ENCODE data around the gene TRIM66. TPM values are rescaled to one million over a fixed set of nuclear protein-coding genes. Genes with fewer than 3 reads are reported as not detected.

Gene TRIM66
- total and polyA plus RNA-seq, 9 of the 15 experiments (the other 6 are each of a cell fraction or from before 2014, with no cell fraction given): 1.1 to 7.3 (median 4.9) TPM

GRCh38 chr11:8683115-8683807, 796 bp upstream of the TRIM66 start (continued):
- TF ChIP-seq CBX8 (IDR thresholded peaks at IDR 0.05; ENCODE audit: borderline replicate concordance, extremely low read depth, low read depth, low read length, poor library complexity, severe bottlenecking): no peak
- no peak for TF ChIP-seq SIRT6 (IDR thresholded peaks at IDR 0.05; ENCODE audit: low read depth, low read length)
- no peak for TF ChIP-seq EHMT2 (IDR thresholded peaks at IDR 0.05)
- TF ChIP-seq CTCF (IDR thresholded peaks at IDR 0.05 in 2 of 3, conservative IDR thresholded peaks at IDR 0.05 in 1 of 3; ENCODE audit: insufficient read depth in 2 of 3, low read depth in 1 of 3, low read length in 3 of 3): no peak
- TF ChIP-seq SMARCC2 (IDR thresholded peaks at IDR 0.05; ENCODE audit: low read depth): no peak
- TF ChIP-seq DEAF1 (CRISPR knock-in tag; IDR thresholded peaks at IDR 0.05): no peak
- TF ChIP-seq ZBTB9 (CRISPR knock-in tag; IDR thresholded peaks at IDR 0.05): peak; percentile 97
- TF ChIP-seq TFAP4 (CRISPR knock-in tag; IDR thresholded peaks at IDR 0.05; ENCODE audit: borderline replicate concordance): 0 out of 2 replicates have a peak, but pooled peaks have one; percentile 9
- no peak for TF ChIP-seq CTBP1 (IDR thresholded peaks at IDR 0.05; ENCODE audit: borderline replicate concordance)
- no peak for TF ChIP-seq MYNN (IDR thresholded peaks at IDR 0.05)
- no peak for TF ChIP-seq MYNN (CRISPR knock-in tag; IDR thresholded peaks at IDR 0.05)
- no peak for TF ChIP-seq MCM3 (IDR thresholded peaks at IDR 0.05)
- no peak for TF ChIP-seq ZNF143 (CRISPR knock-in tag; IDR thresholded peaks at IDR 0.05)
- TF ChIP-seq USF1 (CRISPR knock-in tag; IDR thresholded peaks at IDR 0.05): no peak; the same call in 1 of the 2 replicates
- no peak for TF ChIP-seq TFE3 (CRISPR knock-in tag; IDR thresholded peaks at IDR 0.05)
- no peak for TF ChIP-seq GMEB1 (CRISPR knock-in tag; IDR thresholded peaks at IDR 0.05)
- no peak for TF ChIP-seq CCNT2 (IDR thresholded peaks at IDR 0.05; ENCODE audit: borderline replicate concordance, extremely low read depth, insufficient read length, low read depth, low read length)

Measured in K562 (cell line).